K562 (cell line): ENCODE results near the gene CALML3. TPM values are rescaled to one million over a fixed set of nuclear protein-coding genes. Genes with fewer than 3 reads are reported as not detected.

Source experiments
- ATAC-seq: fragments of 200-7000 bp; cut with Tn5 transposase; 3 replicates; pipeline ENCODE4 v1.9.1; 2020; ENCODE audit warnings: moderate library complexity
- BruUV-seq: library from RNA; stranded (reverse); fragments of 400-500 nt; replicated peaks from 2 replicates; lab custom pipeline; 2021; lab: Mats Ljungman, UMichigan
- CTCF ChIA-PET: fragments of 300-600 bp; formaldehyde crosslinking; extraction: SDS; loops from one replicate; lab custom pipeline; 2021; ENCODE audit warnings: low intra/inter-chr PET ratio; lab: Yijun Ruan, JAX
- POLR2A ChIA-PET: fragments of 300-600, 350-650 bp; sonication (Branson Sonifier 250); formaldehyde crosslinking; extraction: SDS; loops from one replicate; lab custom pipeline; 2021; ENCODE audit warnings: antibody characterized with exemption, inconsistent platforms; lab: Yijun Ruan, JAX
- DNase-seq, 4 experiments: peaks; one replicate each; pipeline versions ENCODE4 v3.0.0 to v3.0.0-alpha.2; 2011 to 2018; ENCODE audit warnings: low spot score in 3 of 4, mixed read lengths in 3 of 4; ENCODE audit errors: extremely low read depth in 1 of 4
- FAIRE-seq: peaks from 2 replicates; lab custom pipeline; 2011; peaks lifted over from hg19 to GRCh38; lab: Jason Lieb, UNC
- H2AFZ ChIP-seq: 2 replicates; pipeline ENCODE4 v1.6.0; 2011; ENCODE audit warnings: low read depth, low read length, control low read depth, inconsistent platforms
- H3K27ac ChIP-seq: fragments of 200-600 bp; 3 replicates; pipeline ENCODE4 v1.8.0; 2011; ENCODE audit warnings: low read depth, mild to moderate bottlenecking, control low read depth, inconsistent platforms, low read length, moderate library complexity, mixed read lengths; ENCODE audit errors: extremely low read depth
- H3K27me3 ChIP-seq, 2 experiments: fragments of 300-600 bp in 1 of 2; 2 replicates in 1 of 2; 3 replicates in 1 of 2; pipeline versions ENCODE4 v1.6.0 to v1.8.0; 2011; ENCODE audit warnings: inconsistent platforms in 2 of 2, low read length in 2 of 2, mild to moderate bottlenecking in 1 of 2, mixed read lengths in 1 of 2, moderate library complexity in 1 of 2; ENCODE audit not compliant: control insufficient read depth in 2 of 2, insufficient read depth in 2 of 2
- H3K36me3 ChIP-seq: fragments of 300-600 bp; 3 replicates; pipeline ENCODE4 v1.8.0; 2011; ENCODE audit warnings: mild to moderate bottlenecking, low read length, inconsistent platforms; ENCODE audit not compliant: control insufficient read depth, insufficient read depth
- H3K4me1 ChIP-seq, 2 experiments: fragments of 200-600 bp in 1 of 2; replicated peaks in 1 of 2; 2 replicates in 1 of 2; 3 replicates in 1 of 2; pipeline versions ENCODE4 v1.5.1 to v1.8.0; 2011; ENCODE audit warnings: inconsistent platforms in 2 of 2, low read length in 2 of 2, mild to moderate bottlenecking in 1 of 2, mixed read lengths in 1 of 2, moderate library complexity in 1 of 2; ENCODE audit not compliant: control insufficient read depth in 2 of 2, insufficient read depth in 2 of 2
- H3K4me2 ChIP-seq: 2 replicates; pipeline ENCODE4 v1.6.1; 2011; ENCODE audit warnings: low read length, control low read depth, inconsistent platforms, mixed read lengths; ENCODE audit not compliant: insufficient read depth
- H3K4me3 ChIP-seq: fragments of 200-600 bp; sonication (generic), shearing (Covaris generic); 2 replicates; pipeline ENCODE4 v1.5.1; 2016; ENCODE audit warnings: control low read depth, inconsistent platforms
- H3K79me2 ChIP-seq: fragments of 200-600 bp; 3 replicates; pipeline ENCODE4 v1.8.0; 2011; ENCODE audit warnings: low read length, inconsistent platforms; ENCODE audit not compliant: control insufficient read depth, insufficient read depth
- H3K9ac ChIP-seq, 2 experiments: 2 replicates each; pipeline versions ENCODE4 v1.6.0 to v1.6.1; 2011; ENCODE audit warnings: low read depth in 2 of 2, low read length in 2 of 2, control low read depth in 1 of 2, inconsistent platforms in 1 of 2, mild to moderate bottlenecking in 1 of 2, mixed read lengths in 1 of 2; ENCODE audit not compliant: insufficient read depth in 1 of 2
- H3K9me1 ChIP-seq: one replicate; pipeline ENCODE4 v1.6.0; 2011; ENCODE audit warnings: inconsistent platforms, mild to moderate bottlenecking, low read length, moderate library complexity; ENCODE audit not compliant: control insufficient read depth, insufficient read depth
- H3K9me3 ChIP-seq: replicated peaks from 2 replicates; pipeline ENCODE4 v1.5.1; 2011; ENCODE audit warnings: low read depth, low read length, inconsistent platforms; ENCODE audit not compliant: control insufficient read depth, insufficient read depth
- H4K20me1 ChIP-seq: replicated peaks from 2 replicates; pipeline ENCODE4 v1.6.1; 2011; ENCODE audit warnings: low read length, inconsistent platforms, mixed read lengths; ENCODE audit not compliant: control insufficient read depth, insufficient read depth
- GATA2 ChIP-seq: sonication (generic); formaldehyde crosslinking; IDR thresholded peaks from 2 replicates; pipeline ENCODE4 v1.4.0; 2020; ENCODE audit warnings: mild to moderate bottlenecking, missing genetic modification reagents
- ID3 ChIP-seq, 2 experiments: fragments of 250-450 bp in 1 of 2; fragments of 450-650 bp in 1 of 2; sonication (Bioruptor Pico) in 1 of 2; IDR thresholded peaks; 2 replicates each; pipeline versions ENCODE4 v1.6.1 to v1.8.0; 2016 to 2021; ENCODE audit warnings: mild to moderate bottlenecking in 2 of 2, moderate library complexity in 2 of 2, missing compliant biosample characterization in 1 of 2, missing genetic modification characterization in 1 of 2
- RFX1 ChIP-seq: fragments of 450-650 bp; IDR thresholded peaks from 2 replicates; pipeline ENCODE4 v1.6.1; 2016; ENCODE audit warnings: mild to moderate bottlenecking, moderate library complexity
- RFX5 ChIP-seq: IDR thresholded peaks from 2 replicates; pipeline ENCODE4 v1.6.1; 2011; ENCODE audit warnings: low read depth, mild to moderate bottlenecking, improper control_type of control experiment, low read length
- RNF2 ChIP-seq: sonication (generic); IDR thresholded peaks from 2 replicates; pipeline ENCODE4 v1.6.1; 2016
- SIN3B ChIP-seq: fragments of 450-650 bp; IDR thresholded peaks from 2 replicates; pipeline ENCODE4 v1.6.1; 2017; ENCODE audit warnings: low read depth, mild to moderate bottlenecking, moderate library complexity
- SMAD1 ChIP-seq: fragments of 150-350 bp; IDR thresholded peaks from 2 replicates; pipeline ENCODE4 v1.6.1; 2014; ENCODE audit warnings: low read length, low read depth; ENCODE audit not compliant: partially characterized antibody
- SMAD3 ChIP-seq: fragments of 450-650 bp; formaldehyde crosslinking; conservative IDR thresholded peaks from 2 replicates; pipeline ENCODE4 v1.4.0; 2020; ENCODE audit warnings: mild to moderate bottlenecking
- ZNF253 ChIP-seq: fragments of 250-450 bp; sonication (Bioruptor Pico); conservative IDR thresholded peaks from 2 replicates; pipeline ENCODE4 v1.6.1; 2021; ENCODE audit warnings: mild to moderate bottlenecking
- ZNF589 ChIP-seq: fragments of 200-800 bp; sonication (Bioruptor generic); IDR thresholded peaks from 2 replicates; pipeline ENCODE4 v1.6.1; 2016; ENCODE audit warnings: low read depth, missing genetic modification characterization, missing compliant biosample characterization
- WGBS: fragments of 100-300 bp; shearing (Covaris generic); methylation state at CpG from one replicate; pipeline ENCODE4 v1.1.6; 2016; ENCODE audit warnings: low coverage, mixed read lengths; ENCODE audit not compliant: insufficient coverage; ENCODE audit errors: missing lambda C conversion rate; 5-methylcytosine and 5-hydroxymethylcytosine counted together
- in situ Hi-C: fragments of 300-500 bp; cut with MboI; formaldehyde crosslinking; loops from 4 replicates; pipeline ENCODE4 v1.15.0; 2018; ENCODE audit warnings: inconsistent platforms, mixed read lengths
- intact Hi-C: fragments of 100-400 bp; cut with micrococcal nuclease; formaldehyde crosslinking; loops from 2 replicates; pipeline ENCODE4 v1.14.2; 2022
- polyA plus RNA-seq, 8 experiments: library from polyadenylated mRNA; depleted of rRNA in 4 of 8; stranded (reverse) in 5 of 8; unstranded in 3 of 8; fragments of >200 nt; fragmentation: Nextera tagmentation in 2 of 8; fragmentation: Illumina TruSeq in 1 of 8; extraction: Ambion mirVana in 2 of 8; extraction: Trizol in 1 of 8; gene quantifications; 2 replicates each; pipeline versions ENCODE4 v1.2.1 to v1.2.3, GENCODE V29; 2011 to 2014; ENCODE audit warnings: inconsistent platforms in 1 of 8, missing spikeins in 1 of 8
- total RNA-seq, 7 experiments: library from RNA; depleted of rRNA in 6 of 7; stranded (reverse); fragments of >200 nt in 6 of 7; fragmentation: Illumina TruSeq in 2 of 7; extraction: Trizol in 2 of 7; gene quantifications; 2 replicates each; pipeline versions ENCODE4 v1.2.1 to v1.2.3, GENCODE V29; 2011 to 2021; ENCODE audit warnings: low replicate concordance in 1 of 7

CALML3 gene
- total and polyA plus RNA-seq, 9 of the 15 experiments (the other 6 are each of a cell fraction or from before 2014, with no cell fraction given), result not detected

DNA sequence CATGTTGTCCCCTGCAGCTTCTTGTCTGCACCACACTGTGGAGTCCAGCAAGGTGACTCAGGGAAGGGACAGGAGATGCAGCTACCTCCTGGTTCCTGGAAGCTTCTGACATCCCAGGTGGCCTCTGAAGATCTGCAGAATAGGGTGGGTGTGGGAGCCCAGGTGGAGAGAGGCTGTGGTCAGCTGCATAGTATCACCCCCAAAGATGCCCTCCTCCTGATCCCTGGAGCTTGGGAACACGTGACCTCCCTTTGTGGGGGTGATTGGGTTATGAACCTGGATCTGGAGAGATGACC lies 25.4 kb downstream of the CALML3 start:
- peak in 2 of 4 experiments; percentile 50 to 52 for DNase-seq
- H3K4me1 ChIP-seq, result peaks cover 69 to 80% of the 10 kb centered on the region in 2 experiments
- POLR2A ChIA-PET, result interaction anchor here (0.6 to 2.2 kb wide), 4 partner anchors 8 to 88 kb away, joined by 3 to 10 read pairs (median 6); no protein-coding TSS in a partner anchor
- ATAC-seq, result no peak
- TF ChIP-seq SMAD3 (CRISPR knock-in tag) (no peak), RFX5 (no peak), GATA2 (no peak), SIN3B (no peak), ID3 (CRISPR knock-in tag; IDR thresholded peaks at IDR 0.05) (no peak), ID3 (tag; IDR thresholded peaks at IDR 0.05) (no peak), RNF2 (no peak), SMAD1 (no peak), ZNF253 (CRISPR knock-in tag) (no peak), ZNF589 (CRISPR knock-in tag) (no peak), RFX1 (no peak)
- TF ChIP-seq, all 486 proteins: peak for 0
- Histone ChIP-seq H3K36me3 (no peaks in the 10 kb centered on the region), H3K27ac (no peak overlapping the region), H3K9ac (peak overlapping the region in 1 of 2 experiments; percentile 32; a peak in 1 of 4 replicates), H3K27me3 (no peaks in the 10 kb centered on the region), H4K20me1 (no peaks in the 10 kb centered on the region), H3K9me3 (no peaks in the 10 kb centered on the region), H3K9me1 (no peaks in the 10 kb centered on the region), H3K79me2 (no peaks in the 10 kb centered on the region), H2AFZ (no peak overlapping the region), H3K4me2 (no peak overlapping the region), H3K4me3 (no peak overlapping the region)
- CTCF ChIA-PET, result no interaction called here
- no peak for FAIRE-seq
- no TSS peak for BruUV-seq
- intact Hi-C loops, result no loop called here
- 59% methylated on average over 1 of the region's 1 CpG for WGBS
- in situ Hi-C loops, result no loop called here
